H1 (cell line): ENCODE measurements around the gene DYNC1I2. TPM values are rescaled to one million over a fixed set of nuclear protein-coding genes. Genes with fewer than 3 reads are reported as not detected.

Source experiments
- CTCF ChIA-PET: fragments of 300-600 bp; sonication (Branson Sonifier 250); formaldehyde crosslinking; loops from one replicate; lab custom pipeline; 2021; ENCODE audit not compliant: partially characterized antibody; lab: Charles Lee
- POLR2A ChIA-PET: fragments of 300-600 bp; sonication (Branson Sonifier 250); formaldehyde crosslinking; loops from one replicate; lab custom pipeline; 2021; ENCODE audit warnings: inconsistent platforms; ENCODE audit not compliant: partially characterized antibody; lab: Charles Lee
- DNase-seq, 2 experiments: peaks; one replicate each; pipeline versions ENCODE4 v3.0.0 to v3.0.0-alpha.2; 2010 to 2022; ENCODE audit warnings: low spot score in 2 of 2, low read depth in 1 of 2, mixed read lengths in 1 of 2
- FAIRE-seq: peaks from 2 replicates; lab custom pipeline; 2011; peaks lifted over from hg19 to GRCh38; lab: Jason Lieb, UNC
- H2AFZ ChIP-seq: 2 replicates; pipeline ENCODE4 v1.8.1; 2012; ENCODE audit warnings: low read length, inconsistent platforms
- H2AK5ac ChIP-seq: 2 replicates; pipeline ENCODE4 v1.6.1; 2013; ENCODE audit warnings: low read depth, low read length
- H2BK120ac ChIP-seq: replicated peaks from 2 replicates; pipeline ENCODE3; 2013; ENCODE audit warnings: low read depth, low read length, inconsistent platforms
- H2BK12ac ChIP-seq: 2 replicates; pipeline ENCODE4 v1.6.1; 2013; ENCODE audit warnings: low read depth, low read length
- H2BK15ac ChIP-seq: 2 replicates; pipeline ENCODE4 v1.6.1; 2013; ENCODE audit warnings: low read length
- H2BK20ac ChIP-seq: 2 replicates; pipeline ENCODE4 v1.6.1; 2013; ENCODE audit warnings: low read length
- H2BK5ac ChIP-seq: 2 replicates; pipeline ENCODE4 v1.6.1; 2013; ENCODE audit warnings: low read depth, low read length
- H3K14ac ChIP-seq: 2 replicates; pipeline ENCODE4 v1.6.1; 2013; ENCODE audit warnings: inconsistent platforms; ENCODE audit not compliant: insufficient read length
- H3K18ac ChIP-seq: 2 replicates; pipeline ENCODE4 v1.6.1; 2013; ENCODE audit warnings: low read length; ENCODE audit errors: extremely low read depth
- H3K23ac ChIP-seq: 2 replicates; pipeline ENCODE4 v1.6.1; 2013; ENCODE audit warnings: inconsistent platforms; ENCODE audit not compliant: insufficient read length
- H3K23me2 ChIP-seq: 2 replicates; pipeline ENCODE4 v1.6.1; 2013; ENCODE audit warnings: low read depth, low read length
- H3K27ac ChIP-seq: 2 replicates; pipeline ENCODE4 v1.6.1; 2011; ENCODE audit warnings: low read depth, low read length, inconsistent platforms
- H3K27me3 ChIP-seq, 4 experiments: replicated peaks in 1 of 4; 1 replicate in 1 of 4; 2 replicates in 3 of 4; pipeline versions ENCODE4 v1.6.1 to v1.8.1; 2011 to 2013; ENCODE audit warnings: low read length in 3 of 4, mild to moderate bottlenecking in 3 of 4, inconsistent platforms in 2 of 4, mixed read lengths in 2 of 4, moderate library complexity in 1 of 4; ENCODE audit not compliant: control insufficient read depth in 3 of 4, insufficient read depth in 3 of 4; ENCODE audit errors: extremely low read depth in 1 of 4
- H3K36me3 ChIP-seq, 4 experiments: 2 replicates each; pipeline versions ENCODE4 v1.6.1 to v1.8.1; 2011 to 2013; ENCODE audit warnings: mild to moderate bottlenecking in 4 of 4, low read length in 3 of 4, moderate library complexity in 2 of 4, control low read depth in 1 of 4, inconsistent platforms in 1 of 4; ENCODE audit not compliant: insufficient read depth in 4 of 4, control insufficient read depth in 2 of 4
- H3K4ac ChIP-seq: replicated peaks from 2 replicates; pipeline ENCODE3; 2013; ENCODE audit warnings: low read length, low read depth, mixed read lengths, inconsistent platforms; ENCODE audit not compliant: insufficient read length
- H3K4me1 ChIP-seq, 4 experiments: replicated peaks in 1 of 4; 1 replicate in 1 of 4; 2 replicates in 3 of 4; pipeline versions ENCODE4 v1.6.1 to v1.8.1; 2011 to 2013; ENCODE audit warnings: low read length in 3 of 4, inconsistent platforms in 2 of 4, mixed read lengths in 1 of 4; ENCODE audit not compliant: insufficient read depth in 4 of 4, control insufficient read depth in 3 of 4
- H3K4me2 ChIP-seq, 2 experiments: 2 replicates each; pipeline versions ENCODE4 v1.6.1 to v1.8.1; 2011 to 2013; ENCODE audit warnings: low read depth in 2 of 2, low read length in 2 of 2, control low read depth in 1 of 2, inconsistent platforms in 1 of 2, mild to moderate bottlenecking in 1 of 2; ENCODE audit not compliant: insufficient read depth in 1 of 2
- H3K4me3 ChIP-seq, 4 experiments: fragments of 200-600, 300-600 bp in 1 of 4; sonication (generic), shearing (Covaris generic), sonication (Bioruptor Twin) in 1 of 4; 2 replicates each; pipeline versions ENCODE4 v1.5.1 to v1.8.1; 2011 to 2016; ENCODE audit warnings: low read length in 4 of 4, low read depth in 3 of 4, control low read depth in 2 of 4, inconsistent platforms in 2 of 4, mild to moderate bottlenecking in 2 of 4, mixed read lengths in 1 of 4, moderate library complexity in 1 of 4; ENCODE audit not compliant: insufficient read depth in 2 of 4; ENCODE audit errors: extremely low read depth in 1 of 4
- H3K56ac ChIP-seq: replicated peaks from 2 replicates; pipeline ENCODE3; 2013; ENCODE audit warnings: low read depth, mild to moderate bottlenecking, mixed read lengths, low read length, inconsistent platforms; ENCODE audit not compliant: insufficient read length
- H3K79me1 ChIP-seq: 2 replicates; pipeline ENCODE4 v1.6.1; 2013; ENCODE audit warnings: low read depth, low read length, control low read depth
- H3K79me2 ChIP-seq, 2 experiments: 2 replicates each; pipeline versions ENCODE4 v1.6.1 to v1.8.1; 2012 to 2013; ENCODE audit warnings: low read length in 2 of 2, mild to moderate bottlenecking in 2 of 2, inconsistent platforms in 1 of 2; ENCODE audit not compliant: insufficient read depth in 2 of 2, control insufficient read depth in 1 of 2
- H3K9ac ChIP-seq, 4 experiments: replicated peaks in 1 of 4; 1 replicate in 1 of 4; 2 replicates in 3 of 4; pipeline versions ENCODE4 v1.6.1 to v1.8.1; 2011 to 2013; ENCODE audit warnings: low read depth in 3 of 4, low read length in 3 of 4, control low read depth in 2 of 4, mild to moderate bottlenecking in 2 of 4, moderate library complexity in 2 of 4, inconsistent platforms in 1 of 4; ENCODE audit errors: extremely low read depth in 1 of 4
- H3K9me3 ChIP-seq, 2 experiments: 2 replicates each; pipeline versions ENCODE4 v1.6.1 to v1.8.1; 2012 to 2013; ENCODE audit warnings: mild to moderate bottlenecking in 2 of 2, moderate library complexity in 2 of 2, control low read depth in 1 of 2, inconsistent platforms in 1 of 2, low read depth in 1 of 2, low read length in 1 of 2, mixed read lengths in 1 of 2; ENCODE audit not compliant: insufficient read depth in 2 of 2
- H4K20me1 ChIP-seq, 2 experiments: replicated peaks in 1 of 2; 2 replicates each; pipeline versions ENCODE3 to v1.8.1; 2011 to 2013; ENCODE audit warnings: inconsistent platforms in 2 of 2, low read length in 2 of 2, mild to moderate bottlenecking in 1 of 2; ENCODE audit not compliant: insufficient read depth in 2 of 2, control insufficient read depth in 1 of 2
- H4K5ac ChIP-seq: 2 replicates; pipeline ENCODE4 v1.6.1; 2013; ENCODE audit warnings: low read length, low read depth, mixed read lengths, inconsistent platforms; ENCODE audit not compliant: insufficient read length
- H4K8ac ChIP-seq: 2 replicates; pipeline ENCODE4 v1.8.0; 2013; ENCODE audit warnings: mild to moderate bottlenecking, moderate library complexity, low read length, inconsistent platforms; ENCODE audit not compliant: insufficient read depth; ENCODE audit errors: extremely low read depth
- H4K91ac ChIP-seq: replicated peaks from 2 replicates; pipeline ENCODE3; 2013; ENCODE audit warnings: low read length, mixed read lengths, inconsistent platforms; ENCODE audit not compliant: insufficient read length
- BACH1 ChIP-seq: IDR thresholded peaks from 2 replicates; pipeline ENCODE4 v1.6.1; 2012; ENCODE audit warnings: low read length, improper control_type of control experiment
- RAD21 ChIP-seq, 2 experiments: IDR thresholded peaks in 1 of 2; conservative IDR thresholded peaks in 1 of 2; 2 replicates each; pipeline ENCODE4 v1.6.1; 2011; ENCODE audit warnings: low read depth in 2 of 2, low read length in 2 of 2, improper control_type of control experiment in 1 of 2, inconsistent platforms in 1 of 2, mild to moderate bottlenecking in 1 of 2, moderate library complexity in 1 of 2
- WGBS, 2 experiments: shearing (Covaris generic) in 1 of 2; methylation state at CpG; one replicate each; pipeline versions ENCODE4 v1.1.6 to v1.1.7; 2013 to 2015; ENCODE audit warnings: low lambda C conversion rate in 2 of 2, mixed read lengths in 2 of 2, inconsistent platforms in 1 of 2, low coverage in 1 of 2, missing lambda C conversion rate in 1 of 2; ENCODE audit not compliant: insufficient replicate concordance in 2 of 2, insufficient coverage in 1 of 2, insufficient read length in 1 of 2; ENCODE audit errors: extremely low coverage in 1 of 2, missing lambda C conversion rate in 1 of 2; 5-methylcytosine and 5-hydroxymethylcytosine counted together
- polyA plus RNA-seq, 7 experiments: library from polyadenylated mRNA; depleted of rRNA in 3 of 7; stranded (reverse) in 5 of 7; unstranded in 2 of 7; fragments of >200 nt in 5 of 7; fragments of 200-250 nt in 2 of 7; gene quantifications; 1 replicate in 5 of 7; 2 replicates in 1 of 7; 4 replicates in 1 of 7; pipeline versions ENCODE4 v1.2.1 to v1.2.3, GENCODE V29; 2011 to 2013; ENCODE audit warnings: missing spikeins in 2 of 7, mixed read lengths in 2 of 7
- total RNA-seq: library from RNA; stranded (reverse); fragmentation: NEBNext Ultra II Directional; extraction: Animal tissue kit (Norgen Biotek cat#: 25700); gene quantifications from 2 replicates; pipeline ENCODE4 v1.2.1, GENCODE V29; 2021

Gene DYNC1I2
- total and polyA plus RNA-seq, 2 of the 8 experiments (the other 6 are each of a cell fraction or from before 2014, with no cell fraction given): 67.3 to 68.1 TPM

DNA sequence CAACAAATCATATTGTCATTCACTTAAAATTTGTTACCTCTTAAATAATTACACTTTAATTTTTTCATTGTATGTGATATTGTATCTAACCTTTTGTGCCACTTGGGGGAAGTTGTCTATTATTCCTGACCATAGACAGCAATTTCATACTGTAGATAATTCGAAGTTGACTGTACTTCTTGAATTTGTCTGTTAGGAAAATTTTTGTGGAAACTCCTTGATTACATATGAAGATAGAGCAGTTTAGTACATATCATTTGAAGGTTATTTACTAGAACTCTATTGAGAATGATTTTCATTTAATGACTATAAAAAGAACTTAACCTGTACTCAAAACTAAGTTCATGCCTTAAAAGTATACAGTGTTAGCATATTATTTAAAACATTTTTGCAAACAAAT is 5.1 kb downstream of the DYNC1I2 start:
- ChIA-PET POLR2A (interaction anchor here (1.3 kb wide), 1 partner anchor 17 kb away, joined by 4 read pairs; no protein-coding TSS in a partner anchor), CTCF (interaction anchor here (3.0 kb wide), 1 partner anchor 11 kb away, joined by 18 read pairs; no protein-coding TSS in a partner anchor)
- Histone ChIP-seq H2BK15ac (no peak overlapping the region), H3K9ac (no peak overlapping the region), H3K27me3 (no peaks in the 10 kb centered on the region), H2AK5ac (no peak overlapping the region), H4K91ac (no peak overlapping the region), H2BK5ac (no peak overlapping the region), H2BK12ac (no peak overlapping the region), H3K4me2 (no peak overlapping the region), H3K56ac (no peak overlapping the region), H3K4me3 (no peak overlapping the region), H4K20me1 (no peaks in the 10 kb centered on the region), H3K23ac (no peak overlapping the region), H3K18ac (no peak overlapping the region), H3K36me3 (peaks cover 0 to 13% (median 0%) of the 10 kb centered on the region in 4 experiments; a peak in 5 of 8 replicates), H2BK20ac (no peak overlapping the region), H2AFZ (no peak overlapping the region), H3K4ac (no peak overlapping the region), H3K27ac (no peak overlapping the region), H3K14ac (no peak overlapping the region)
- no peak for FAIRE-seq
- no peak for DNase-seq
- TF ChIP-seq BACH1 (no peak), RAD21 (IDR thresholded peaks at IDR 0.05 in 1 of 2, conservative IDR thresholded peaks at IDR 0.05 in 1 of 2; ENCODE audit: low read depth in 2 of 2, low read length in 2 of 2) (no peak)
- TF ChIP-seq, all 59 proteins: peak for 0
- Histone ChIP-seq H3K9me3 (no peaks in the 10 kb centered on the region), H3K79me2 (peaks cover 0 to 26% of the 10 kb centered on the region in 2 experiments), H3K23me2 (0 out of 2 replicates have a peak, but pooled peaks cover 1% of the 10 kb centered on the region), H3K79me1 (no peaks in the 10 kb centered on the region), H4K5ac (no peak overlapping the region), H3K4me1 (no peaks in the 10 kb centered on the region; a peak in 1 of 7 replicates), H2BK120ac (no peak overlapping the region), H4K8ac (no peak overlapping the region)
- WGBS, 2 experiments: 77% methylated on average over 1 of the region's 1 CpG; no CpG with 5 or more reads in 1 of the 2 experiments
